Activated CD4-positive, CD25-positive, alpha-beta regulatory T cell treated with anti-CD3 and anti-CD28 coated beads, Interleukin-2, amount 50 U/mL, for 16 hours (primary cell): ENCODE data around the gene ARL6IP6.
A peak's percentile ranks its signal among the peaks of the same experiment; 100 is the strongest.

Experiments used
- DNase-seq: peaks from one replicate; pipeline ENCODE4 v3.0.0-alpha.2; 2020; ENCODE audit warnings: low read depth, low spot score

The ARL6IP6 gene

DNA sequence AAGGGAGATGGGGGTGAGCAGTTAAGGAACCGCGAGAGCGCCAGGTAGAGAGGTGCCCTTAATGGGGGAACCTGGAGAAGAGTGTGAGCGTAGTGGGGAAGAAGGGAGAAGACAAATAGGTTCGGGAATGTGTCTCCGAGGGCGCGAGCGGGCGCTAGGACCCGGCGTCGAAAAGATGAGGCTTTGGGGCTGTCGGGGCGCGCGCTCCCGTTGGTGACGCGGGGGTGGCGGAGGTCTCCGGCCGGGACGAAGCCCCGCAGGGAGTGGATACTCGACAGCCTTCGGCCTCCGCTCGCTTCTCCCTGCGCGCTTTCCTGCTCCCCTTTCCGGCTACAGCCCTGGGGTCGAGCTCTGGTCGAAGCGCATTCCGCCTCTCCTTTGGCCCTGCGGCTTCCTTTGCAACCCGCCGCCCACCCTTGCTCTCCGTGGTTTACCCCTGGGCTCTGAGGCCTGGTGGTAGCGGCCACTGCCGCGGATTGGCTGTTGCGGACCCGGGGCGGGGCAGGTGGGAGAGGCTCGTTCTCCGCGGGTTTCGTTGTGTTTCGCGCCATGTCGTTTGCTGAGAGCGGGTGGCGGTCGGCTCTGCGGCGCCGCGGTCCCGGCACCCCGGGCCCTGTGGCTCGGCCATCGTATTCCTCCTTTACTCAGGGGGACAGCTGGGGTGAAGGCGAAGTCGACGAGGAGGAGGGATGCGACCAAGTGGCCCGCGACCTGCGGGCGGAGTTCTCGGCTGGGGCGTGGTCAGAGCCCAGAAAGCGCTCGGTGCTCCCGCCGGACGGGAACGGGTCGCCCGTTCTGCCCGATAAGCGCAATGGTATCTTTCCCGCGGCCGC, at the start of gene ARL6IP6:
TSS of gene ARL6IP6 (plus strand) at position 545 of the 833 bp plus-strand sequence. CDS start at position 550, 5 bp downstream.
- DNase-seq = peak; percentile 86

GRCh38 chr2:152674334-152674733, 44.1 kb upstream of the ARL6IP6 start:
- no peak for DNase-seq

GRCh38 chr2:152676461-152676860, 42.0 kb upstream of the ARL6IP6 start:
- no peak for DNase-seq

- DNase-seq = no peak
These were observed 39.6 kb upstream of the ARL6IP6 start for GRCh38 chr2:152678808-152679207.

- no peak for DNase-seq
These were observed 35.8 kb upstream of the ARL6IP6 start for GRCh38 chr2:152682663-152683062.

- no peak for DNase-seq
These were observed 35.0 kb upstream of the ARL6IP6 start for GRCh38 chr2:152683400-152683799.

DNA sequence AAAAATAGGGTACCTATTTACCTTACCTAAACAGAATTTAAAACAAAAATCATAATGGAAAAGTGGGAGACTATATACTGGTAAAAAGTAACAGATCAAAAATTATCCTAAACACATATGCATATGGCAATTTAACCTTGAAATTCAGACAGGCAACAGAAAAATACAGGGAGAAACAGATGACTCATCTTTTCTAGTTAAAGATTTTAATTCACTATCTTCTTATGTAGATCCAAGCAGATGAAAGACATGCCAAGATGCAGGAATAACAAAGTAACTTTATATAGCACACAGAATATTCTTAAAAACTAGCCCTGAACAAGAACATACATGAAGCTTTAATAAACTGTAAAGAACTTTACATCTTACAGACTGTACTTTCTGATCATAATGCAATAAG, 32.1 kb upstream of the ARL6IP6 start:
- DNase-seq = no peak

- DNase-seq = no peak
These were observed 25.4 kb upstream of the ARL6IP6 start for GRCh38 chr2:152693033-152693432.

DNA sequence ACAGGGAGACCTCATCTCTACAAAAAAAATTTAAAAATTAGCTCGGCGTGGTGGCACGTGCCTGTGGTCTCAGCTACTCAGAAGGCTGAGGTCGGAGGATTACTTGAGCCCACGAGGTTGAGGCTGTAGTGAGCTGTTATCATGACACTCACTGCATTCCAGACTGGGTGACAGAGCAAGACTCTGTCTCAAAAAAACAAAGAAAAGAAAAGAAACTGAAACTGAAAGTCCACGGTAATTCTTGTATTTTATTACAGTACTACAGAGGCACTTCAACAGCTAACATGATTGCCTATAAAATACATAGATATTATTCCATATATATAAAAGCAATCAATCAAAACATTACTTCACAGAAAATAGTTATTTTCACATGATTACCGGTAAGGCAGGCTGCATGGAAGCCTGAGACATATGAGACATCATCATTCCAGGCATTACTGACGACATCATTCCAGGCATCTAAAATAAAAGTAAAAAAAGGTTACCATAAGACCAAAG, 24.2 kb upstream of the ARL6IP6 start:
- peak; percentile 6 for DNase-seq

GRCh38 chr2:152695763-152696162, 22.7 kb upstream of the ARL6IP6 start:
- DNase-seq = no peak

DNA sequence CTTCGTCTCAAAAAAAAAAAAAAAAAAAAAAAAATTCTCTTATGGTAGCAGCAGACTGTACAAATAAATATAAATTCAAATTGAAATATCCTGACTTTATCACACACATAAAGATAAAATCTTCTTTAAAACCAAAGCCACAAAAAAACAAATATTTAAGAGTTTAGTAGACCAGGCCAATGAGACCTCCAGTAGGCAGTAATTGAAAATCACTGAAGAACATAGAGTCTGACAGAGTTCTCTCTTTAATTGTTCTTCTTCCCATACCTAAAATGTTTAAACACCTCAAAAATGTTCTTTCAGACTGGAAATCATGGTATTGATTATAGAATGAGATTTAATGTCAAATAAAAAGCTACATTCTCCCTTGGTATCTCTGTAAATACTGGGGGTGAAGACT, 21.9 kb upstream of the ARL6IP6 start:
- no peak for DNase-seq

DNA sequence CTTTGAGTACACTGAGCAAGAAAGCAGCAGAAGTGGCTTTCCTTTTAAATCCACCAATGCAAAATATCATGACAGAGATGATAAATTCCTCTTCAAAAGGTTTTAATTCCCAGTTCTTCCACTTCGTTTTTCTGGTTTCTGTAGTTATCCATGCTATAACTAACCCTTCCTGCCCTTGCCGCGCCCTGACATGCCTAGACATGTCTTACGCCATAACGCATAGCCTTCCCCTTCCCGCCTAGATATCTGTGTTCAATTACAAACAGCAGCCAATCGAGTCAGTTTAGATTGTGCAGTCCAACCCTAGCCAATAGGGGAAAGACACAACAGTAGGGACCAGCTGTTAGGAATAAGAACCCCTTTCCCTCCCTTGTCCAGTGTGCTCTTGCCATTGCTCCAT, 17.2 kb upstream of the ARL6IP6 start:
- no peak for DNase-seq

DNA sequence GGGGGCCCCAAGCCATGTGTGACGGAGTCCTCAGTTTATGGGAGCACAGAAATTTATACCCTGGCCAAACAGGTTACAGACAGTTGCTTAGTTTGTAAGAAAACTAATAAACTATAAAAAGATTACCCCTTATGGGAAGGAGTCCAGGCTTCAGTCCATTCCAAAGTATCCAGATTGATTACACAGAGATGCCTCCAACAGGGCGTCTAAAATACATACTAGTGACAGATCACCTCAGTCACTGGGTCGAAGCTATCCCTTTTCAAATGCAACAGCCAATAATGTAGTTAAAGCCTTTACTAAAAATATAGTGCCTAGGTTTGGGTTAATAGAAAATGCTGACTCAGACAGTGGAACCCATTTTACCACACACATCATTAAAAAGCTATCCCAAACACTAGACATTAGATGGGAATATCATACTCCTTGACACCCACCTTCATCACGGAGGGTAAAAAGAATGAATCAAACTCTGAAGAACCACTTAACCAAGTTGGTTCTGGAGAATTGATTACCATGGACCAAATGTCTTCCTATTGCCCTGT, 11.9 kb upstream of the ARL6IP6 start:
- DNase-seq = no peak

GRCh38 chr2:152708742-152709141, 9.7 kb upstream of the ARL6IP6 start:
- no peak for DNase-seq

DNA sequence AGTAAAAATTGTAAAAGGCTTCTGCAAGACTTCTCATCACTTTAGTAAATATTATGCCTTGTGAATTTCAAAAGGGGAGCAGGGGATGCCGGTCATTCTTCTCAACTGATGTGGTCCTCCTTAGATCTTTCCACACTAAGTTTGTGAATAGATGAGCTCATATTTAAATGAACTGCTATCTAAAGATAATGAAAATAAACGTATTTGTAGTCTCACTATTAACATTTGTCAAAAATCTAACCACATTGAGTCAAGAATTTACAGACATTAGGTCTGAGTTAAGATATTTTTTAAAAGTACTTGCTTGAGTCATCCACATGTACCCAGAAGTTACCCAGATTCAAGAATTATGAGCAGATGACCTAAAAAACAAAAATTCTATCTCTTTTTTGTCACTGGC, 7.7 kb upstream of the ARL6IP6 start:
- no peak for DNase-seq

GRCh38 chr2:152715112-152715511, 3.3 kb upstream of the ARL6IP6 start:
- no peak for DNase-seq

- no peak for DNase-seq
These were observed 2.5 kb upstream of the ARL6IP6 start for GRCh38 chr2:152715854-152716428.

- peak; percentile 6 for DNase-seq
These were observed 1.6 kb upstream of the ARL6IP6 start for GRCh38 chr2:152716805-152717227.

- peak; percentile 97 for DNase-seq
These were observed 968 bp upstream of the ARL6IP6 start, which contains the start of gene PRPF40A for GRCh38 chr2:152717228-152718075. Gene PRPF40A (minus strand): TSS chr2:152717461. CDS start chr2:152717439, 22 bp downstream.

DNA sequence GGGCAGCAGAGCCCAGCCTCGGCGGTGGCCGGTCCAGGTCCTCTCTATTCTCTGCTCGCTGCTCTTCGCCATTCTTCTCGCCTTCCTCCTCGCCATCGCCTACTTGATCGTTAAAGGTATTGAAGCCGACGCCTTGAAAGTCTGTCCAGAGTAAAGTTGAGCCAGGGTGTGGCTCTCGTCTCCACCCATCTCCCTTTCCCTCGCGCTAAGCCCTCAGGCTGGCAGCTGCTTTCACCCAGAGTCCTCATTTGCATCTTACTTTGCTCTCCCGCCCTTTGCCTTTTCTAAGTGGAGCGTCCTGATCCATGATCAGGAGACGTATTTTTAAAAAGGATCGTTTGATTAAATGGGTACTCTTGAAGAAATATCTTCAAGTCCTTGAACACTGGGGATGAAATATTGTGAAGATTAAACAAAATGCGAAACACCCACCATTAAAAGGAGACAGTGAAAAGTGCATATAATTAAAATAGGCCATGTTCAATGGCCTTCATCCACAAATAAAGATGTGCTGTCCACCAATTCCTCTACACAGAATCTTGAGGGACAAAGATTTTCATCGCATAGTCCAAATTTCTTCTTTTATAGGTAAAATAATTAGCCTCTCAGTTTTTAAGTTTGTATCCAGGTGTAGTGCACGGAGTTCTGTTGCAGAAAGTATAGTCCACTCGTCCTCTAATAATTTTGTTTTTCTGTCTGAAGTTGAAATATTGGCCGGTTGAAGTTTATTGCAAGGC, 657 bp downstream of the ARL6IP6 start:
- DNase-seq = no peak

DNA sequence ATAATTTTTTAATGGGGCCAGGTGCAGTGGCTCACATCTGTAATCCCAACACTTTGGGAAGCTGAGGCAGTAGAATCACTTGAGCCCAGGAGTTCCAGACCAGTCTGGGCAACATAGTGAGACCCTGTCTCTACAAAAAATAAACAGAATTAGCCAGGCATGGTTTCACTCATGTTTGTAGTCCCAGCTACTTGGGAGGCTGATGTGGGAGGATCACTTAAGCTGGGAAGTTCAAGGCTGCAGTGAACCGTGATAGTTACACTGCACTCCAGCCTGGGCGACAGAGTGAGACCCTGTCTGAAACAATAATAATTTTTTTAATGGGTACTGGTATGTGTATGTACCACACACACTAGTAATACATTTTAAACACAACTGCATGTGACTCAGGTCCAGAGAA, 2.4 kb downstream of the ARL6IP6 start:
- no peak for DNase-seq
